HG03097 (cell line): ENCODE data around the gene TXNDC9.
"Not testable (repeated sequence)": the region's sequence is repeated elsewhere in the genome, so short reads cannot be mapped to it uniquely, and the experiment has no call there.

ENCODE experiments used
- ATAC-seq: cut with Tn5 transposase; IDR thresholded peaks from one replicate; pipeline ENCODE4 v1.9.1; 2021; ENCODE audit not compliant: unreplicated experiment, low FRiP score

TXNDC9 gene, protein sequence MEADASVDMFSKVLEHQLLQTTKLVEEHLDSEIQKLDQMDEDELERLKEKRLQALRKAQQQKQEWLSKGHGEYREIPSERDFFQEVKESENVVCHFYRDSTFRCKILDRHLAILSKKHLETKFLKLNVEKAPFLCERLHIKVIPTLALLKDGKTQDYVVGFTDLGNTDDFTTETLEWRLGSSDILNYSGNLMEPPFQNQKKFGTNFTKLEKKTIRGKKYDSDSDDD

DNA sequence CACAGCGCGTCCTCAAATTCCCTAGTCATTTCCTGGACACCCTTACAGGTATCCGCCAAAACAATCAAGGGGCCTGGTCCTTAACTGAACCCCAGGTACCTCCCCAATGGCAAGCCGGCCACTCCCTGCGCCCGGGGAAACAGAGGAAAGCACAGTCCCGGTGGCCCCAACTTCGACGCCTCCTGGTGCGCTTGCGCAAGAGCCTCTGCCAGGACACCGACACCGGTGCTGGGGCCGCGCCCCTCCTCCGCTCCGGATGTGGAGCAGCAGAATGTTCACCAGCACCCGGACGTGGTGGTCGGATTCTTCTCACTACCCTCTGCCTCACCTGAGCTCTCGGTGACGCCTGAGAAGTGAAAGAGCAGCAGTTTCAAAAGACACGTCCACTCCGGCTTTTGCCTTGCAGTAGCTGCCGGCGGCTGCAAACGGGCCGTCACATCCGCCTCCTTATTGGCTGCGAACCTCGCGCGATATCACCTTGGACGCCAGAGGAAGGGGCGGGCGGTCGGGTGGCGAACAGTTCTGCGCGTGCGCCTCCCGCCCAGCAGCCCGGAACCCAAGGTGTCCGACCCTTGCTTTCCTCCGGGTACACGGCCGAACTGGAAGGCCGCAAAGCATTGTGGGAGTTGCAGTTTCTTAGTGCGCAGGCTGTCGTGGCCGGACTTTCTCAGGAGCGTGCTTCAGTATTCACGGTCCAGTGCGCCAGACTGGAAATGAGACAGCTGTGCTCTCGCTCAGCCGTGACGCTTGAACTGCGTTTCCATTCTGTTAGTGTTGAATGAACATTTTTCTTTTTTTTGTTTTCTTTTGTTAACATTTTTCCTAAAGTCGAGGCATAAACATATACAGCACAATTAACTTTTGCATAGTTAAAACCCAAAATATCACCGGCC lies at the start of gene TXNDC9:
Gene TXNDC9 (minus strand): TSS at position 423 of the 893 bp plus-strand sequence. CDS start 3,123 bp downstream, outside the sequence.
- ATAC-seq = peak; percentile 66

DNA sequence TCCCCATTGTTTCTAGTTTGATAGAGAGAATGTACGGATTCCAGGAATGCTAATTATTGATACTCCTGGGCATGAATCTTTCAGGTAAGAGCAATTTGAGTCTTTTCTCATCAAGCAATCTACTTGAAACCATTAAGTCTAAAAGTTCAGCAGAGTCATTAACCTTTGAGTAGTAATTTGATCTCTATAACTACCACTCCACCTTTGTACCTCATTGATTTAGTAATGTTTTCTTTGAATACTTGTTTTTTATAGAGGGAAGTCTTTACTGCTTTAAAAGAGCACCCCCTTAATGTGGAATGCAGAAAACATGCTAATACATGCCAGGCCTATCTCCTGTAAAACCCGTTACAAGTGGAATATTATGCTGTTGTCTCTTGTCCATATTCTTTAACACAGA lies 46.0 kb upstream of the TXNDC9 start:
- ATAC-seq = no peak

DNA sequence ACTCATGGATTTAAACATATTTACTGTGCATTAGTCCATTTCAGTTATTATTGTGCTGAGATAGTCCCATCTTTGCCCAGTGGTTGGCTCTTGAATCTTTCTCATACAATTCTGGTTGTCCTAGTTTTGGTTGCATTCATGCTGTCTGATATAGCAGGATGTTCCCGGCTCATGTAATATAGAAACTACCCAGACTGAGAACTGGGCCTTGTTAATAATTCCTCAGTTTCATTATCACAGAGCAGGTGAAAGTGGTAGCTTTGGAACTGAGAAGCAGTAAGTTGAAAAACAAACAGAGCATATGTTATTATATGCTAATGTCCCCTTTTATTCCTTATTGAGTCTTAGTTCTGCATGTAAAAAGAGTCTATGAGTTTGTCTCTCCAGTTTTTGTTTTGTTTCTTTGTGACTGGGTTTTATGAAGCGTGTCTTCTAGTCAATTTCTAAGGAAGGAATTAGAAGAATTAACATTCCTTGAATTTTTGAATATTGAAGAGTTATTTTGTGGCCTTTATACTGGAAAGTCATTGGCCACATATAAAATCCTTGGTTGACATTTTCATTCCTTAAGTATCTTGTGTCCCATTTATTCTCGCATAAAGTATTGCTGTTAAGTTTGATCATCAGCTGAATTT lies 44.4 kb upstream of the TXNDC9 start:
- ATAC-seq = no peak

DNA sequence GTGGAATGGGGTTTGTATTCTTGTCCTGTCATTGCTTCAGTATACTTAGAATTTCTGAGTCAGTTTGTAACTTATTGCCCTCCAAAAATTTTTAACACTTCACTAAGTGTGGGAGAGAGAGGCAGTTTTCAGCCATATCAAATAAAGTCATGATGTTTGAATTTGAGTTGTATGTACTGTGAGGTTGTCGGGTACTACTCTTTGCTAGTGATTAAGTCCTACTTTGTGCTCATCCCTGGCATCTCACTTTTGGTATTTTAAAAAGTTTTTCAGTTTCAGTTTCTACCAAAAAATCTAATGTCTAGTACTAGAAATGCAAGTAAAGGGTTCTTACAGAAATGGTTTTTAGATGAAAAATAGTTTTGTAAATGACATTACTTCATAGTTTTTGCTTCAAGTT lies 41.7 kb upstream of the TXNDC9 start:
- ATAC-seq = no peak

DNA sequence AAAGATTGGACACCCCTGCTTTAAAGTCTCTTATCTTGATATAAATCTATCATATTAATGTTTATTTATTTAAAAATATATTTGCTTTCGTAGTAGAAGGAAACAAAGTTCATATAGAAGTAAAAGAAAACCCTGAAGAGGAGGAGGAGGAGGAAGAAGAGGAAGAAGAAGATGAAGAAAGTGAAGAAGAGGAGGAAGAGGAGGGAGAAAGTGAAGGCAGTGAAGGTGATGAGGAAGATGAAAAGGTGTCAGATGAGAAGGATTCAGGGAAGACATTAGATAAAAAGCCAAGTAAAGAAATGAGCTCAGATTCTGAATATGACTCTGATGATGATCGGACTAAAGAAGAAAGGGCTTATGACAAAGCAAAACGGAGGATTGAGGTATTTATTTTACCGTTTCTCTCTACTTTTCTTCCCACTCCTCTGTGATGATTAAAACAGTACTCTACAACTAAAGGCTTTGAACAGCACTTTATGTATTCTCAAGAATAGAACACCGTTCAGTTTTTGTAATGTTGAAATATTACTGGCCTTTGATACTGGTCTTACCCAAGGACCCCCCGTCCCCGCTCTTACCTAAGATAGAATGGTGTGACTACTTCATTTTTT lies 40.2 kb upstream of the TXNDC9 start:
- ATAC-seq = no peak

DNA sequence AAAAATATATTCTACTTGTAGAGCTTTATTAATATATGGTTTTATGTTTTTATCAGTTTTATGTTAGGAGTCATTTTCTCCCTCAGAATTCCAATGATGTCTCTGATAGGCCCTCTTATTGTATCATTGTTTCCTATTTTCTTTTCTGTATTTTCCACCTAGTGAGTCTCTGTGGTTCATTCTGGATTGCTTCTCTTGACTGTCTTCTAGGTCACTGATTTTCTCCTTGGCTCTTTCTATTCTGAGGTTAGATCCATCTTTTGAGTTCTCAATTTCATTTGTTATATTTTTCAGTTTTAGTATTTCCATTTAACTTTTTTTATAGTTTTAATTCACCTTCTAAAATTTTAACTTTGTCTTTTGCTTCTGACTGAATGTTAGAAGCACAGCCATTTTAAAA lies 38.6 kb upstream of the TXNDC9 start:
- ATAC-seq = no peak

DNA sequence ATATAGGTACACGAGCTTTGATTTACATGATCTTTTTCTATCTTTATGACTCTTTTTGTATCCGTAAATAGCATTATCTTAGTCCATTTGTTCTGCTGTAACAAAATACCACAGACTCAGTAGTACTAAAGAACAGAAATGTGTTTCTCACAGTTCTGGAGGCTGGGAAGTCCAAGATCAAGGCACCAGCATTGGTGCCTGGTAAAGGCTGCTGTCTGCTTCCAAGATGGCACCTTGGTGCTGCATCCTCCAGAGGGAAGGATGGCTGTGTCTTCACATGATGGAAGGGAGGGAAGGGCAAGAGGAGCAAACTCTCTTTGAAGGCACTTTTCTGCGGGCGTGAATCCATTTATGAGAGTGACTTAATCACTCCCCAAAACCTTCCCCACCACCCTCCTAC lies 37.0 kb upstream of the TXNDC9 start:
- ATAC-seq = no peak

DNA sequence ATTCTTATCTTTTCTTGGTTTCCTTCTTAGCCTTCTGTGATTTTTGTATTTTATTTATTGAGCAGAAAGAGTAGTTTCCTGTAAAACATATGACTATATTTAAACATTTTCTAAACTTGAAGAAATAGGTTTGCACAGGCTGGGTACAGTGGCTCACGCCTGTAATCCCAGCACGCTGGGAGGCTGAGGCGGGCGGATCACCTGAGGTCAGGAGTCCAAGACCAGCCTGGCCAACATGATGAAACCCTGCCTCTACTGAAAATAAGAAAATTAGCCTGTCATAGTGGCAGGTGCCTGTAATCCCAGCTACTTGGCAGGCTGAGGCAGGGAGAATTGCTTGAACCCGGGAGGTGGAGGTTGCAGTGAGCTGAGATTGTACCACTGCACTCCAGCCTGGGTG lies 32.7 kb upstream of the TXNDC9 start:
- ATAC-seq = not testable (repeated sequence)

DNA sequence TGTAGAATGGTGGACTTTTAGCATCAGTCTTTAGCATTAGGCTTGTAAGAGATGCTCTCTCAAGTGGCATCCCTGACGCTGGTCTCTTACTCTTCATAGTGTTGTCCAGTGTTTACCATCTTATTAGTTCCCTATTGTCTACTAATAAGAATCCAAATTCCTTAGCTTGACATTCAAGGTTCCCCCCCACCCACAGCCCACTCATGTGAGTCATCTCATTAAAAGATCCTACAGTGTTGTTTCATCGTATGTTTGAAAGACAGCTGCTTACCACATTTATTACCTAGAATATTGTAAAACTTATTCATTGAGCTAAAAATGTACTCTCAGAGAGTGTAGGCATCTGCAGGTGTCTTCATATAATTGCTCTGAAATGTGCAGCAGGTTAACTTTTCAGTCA lies 29.5 kb upstream of the TXNDC9 start:
- no peak for ATAC-seq

DNA sequence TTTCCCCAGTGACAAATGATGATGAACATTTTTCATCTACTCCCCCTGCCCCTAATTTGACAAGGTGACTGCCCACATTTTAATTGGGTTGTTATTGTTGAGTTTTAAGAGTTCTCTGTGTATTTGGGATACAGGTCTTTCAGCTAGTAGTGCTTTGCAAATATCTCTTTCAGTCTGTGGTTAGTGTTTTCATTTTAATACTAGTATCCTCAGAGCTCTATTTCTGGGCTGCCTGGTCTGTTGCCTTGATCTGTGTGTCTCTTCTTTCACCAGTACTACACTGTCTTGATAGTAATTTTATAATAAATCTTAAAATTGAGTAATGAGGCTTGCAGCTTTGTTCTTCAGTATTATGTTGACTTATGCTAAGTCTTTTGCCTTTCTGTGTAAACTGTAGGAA lies 20.7 kb upstream of the TXNDC9 start:
- no peak for ATAC-seq

DNA sequence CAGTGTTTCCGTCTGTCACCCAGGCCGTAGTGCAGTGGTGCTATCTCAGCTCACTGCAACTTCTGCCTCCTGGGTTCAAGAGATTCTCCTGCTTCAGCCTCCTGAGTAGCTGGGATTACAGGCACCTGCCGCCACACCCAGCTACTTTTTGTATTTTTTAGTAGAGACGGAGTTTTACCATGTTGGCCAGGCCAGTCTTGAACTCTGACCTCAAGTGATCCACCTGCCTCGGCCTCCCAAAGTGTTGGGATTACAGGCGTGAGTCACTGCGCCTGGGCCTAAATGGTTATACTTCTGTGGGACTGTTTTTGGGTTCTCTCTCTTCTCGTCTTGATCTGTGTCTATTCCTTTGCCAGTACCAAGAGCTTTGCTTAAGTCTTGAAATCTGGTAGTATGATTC lies 18.7 kb upstream of the TXNDC9 start:
- ATAC-seq = not testable (repeated sequence)

DNA sequence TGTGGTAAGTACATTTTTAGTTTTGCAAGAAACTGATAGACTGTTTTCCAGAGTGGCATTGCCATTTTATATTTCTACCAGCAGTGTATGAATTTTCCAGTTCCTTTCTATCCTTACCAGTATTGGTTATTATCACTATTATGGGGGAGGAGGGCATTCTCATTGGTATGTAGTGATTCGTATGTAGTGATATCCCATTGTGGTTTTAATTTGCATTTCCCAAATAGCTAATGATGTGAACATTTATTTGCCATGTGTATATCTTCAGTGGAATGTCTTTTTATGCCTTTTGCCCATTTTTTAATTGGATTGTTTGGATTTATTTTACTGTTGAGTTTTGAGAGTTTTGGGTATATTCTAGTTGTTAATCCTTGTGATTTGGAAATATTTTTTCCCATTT lies 17.9 kb upstream of the TXNDC9 start:
- ATAC-seq = no peak

DNA sequence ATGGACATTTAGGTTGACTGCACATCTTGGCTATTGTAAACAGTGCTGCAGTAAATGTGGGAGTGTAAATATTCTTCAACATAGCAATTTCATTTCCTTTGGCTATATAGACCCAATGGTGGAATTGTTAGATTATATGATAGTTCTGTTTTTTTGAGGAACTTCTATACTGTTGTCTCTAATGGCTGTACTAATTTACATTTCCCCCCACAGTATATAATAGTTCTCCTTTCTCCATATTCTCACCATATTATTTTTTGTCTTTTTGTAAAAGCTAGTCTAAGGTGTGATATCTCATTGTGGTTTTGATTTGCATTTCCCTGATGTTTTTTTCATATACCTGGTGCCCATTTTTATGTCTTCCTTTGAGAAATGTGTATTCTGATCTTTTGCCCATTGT lies 14.1 kb upstream of the TXNDC9 start:
- no peak for ATAC-seq

DNA sequence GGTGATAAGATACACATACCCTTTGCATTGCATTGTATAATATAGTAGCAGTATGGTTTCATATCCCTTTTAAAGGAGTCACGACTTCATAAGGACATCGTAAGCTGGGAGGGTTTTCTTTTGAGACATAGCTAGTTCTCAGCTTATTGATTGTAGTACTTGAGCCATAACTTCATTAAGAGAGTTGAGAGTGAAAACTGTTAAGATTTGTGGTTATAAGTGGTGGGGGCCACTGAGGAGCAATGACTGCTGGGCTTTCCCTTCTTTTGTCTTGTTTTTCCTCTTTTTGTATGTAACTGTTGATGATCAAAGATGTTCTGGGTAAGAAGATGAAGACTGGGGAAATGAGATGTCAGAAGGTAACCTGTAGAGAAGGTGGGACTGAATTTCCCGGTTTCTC lies 12.0 kb upstream of the TXNDC9 start:
- no peak for ATAC-seq

DNA sequence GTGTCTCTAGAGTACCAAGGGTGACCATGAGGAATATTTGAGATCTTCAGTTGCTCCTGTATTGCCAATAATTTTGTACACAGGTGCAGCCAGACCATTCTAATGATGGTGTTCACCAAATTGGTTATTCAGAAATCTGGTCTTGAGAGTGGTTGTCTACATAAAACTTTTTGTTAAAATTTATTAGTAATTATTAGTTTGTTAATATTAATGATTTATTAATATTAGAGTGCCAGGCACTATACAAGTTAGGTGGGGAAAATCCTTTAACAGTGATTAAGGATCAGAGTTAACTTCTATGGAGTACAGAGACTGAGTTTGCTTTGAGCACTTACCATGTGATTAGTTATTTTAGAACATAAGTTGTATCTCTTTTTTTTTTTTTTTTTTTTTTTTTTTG lies 10.1 kb upstream of the TXNDC9 start:
- no peak for ATAC-seq

DNA sequence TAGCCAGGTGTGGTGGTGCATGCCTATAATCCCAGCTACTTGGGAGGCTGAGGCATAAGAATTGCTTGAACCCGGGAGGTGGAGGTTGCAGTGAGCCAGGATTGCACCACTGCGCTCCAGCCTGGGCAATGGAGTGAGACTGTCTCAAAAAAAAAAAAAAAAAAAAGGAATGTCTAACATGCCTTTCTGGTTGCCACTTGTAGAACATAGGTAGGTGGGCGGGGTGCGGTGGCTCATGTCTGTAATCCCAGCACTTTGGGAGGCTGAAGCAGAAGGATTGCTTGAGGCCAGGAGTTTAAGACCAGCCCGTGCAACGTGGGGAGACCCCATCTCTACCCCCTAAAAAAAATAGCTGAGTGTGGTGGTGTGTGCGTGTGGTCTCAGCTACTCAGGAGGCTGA lies 9.3 kb upstream of the TXNDC9 start:
- ATAC-seq = not testable (repeated sequence)

DNA sequence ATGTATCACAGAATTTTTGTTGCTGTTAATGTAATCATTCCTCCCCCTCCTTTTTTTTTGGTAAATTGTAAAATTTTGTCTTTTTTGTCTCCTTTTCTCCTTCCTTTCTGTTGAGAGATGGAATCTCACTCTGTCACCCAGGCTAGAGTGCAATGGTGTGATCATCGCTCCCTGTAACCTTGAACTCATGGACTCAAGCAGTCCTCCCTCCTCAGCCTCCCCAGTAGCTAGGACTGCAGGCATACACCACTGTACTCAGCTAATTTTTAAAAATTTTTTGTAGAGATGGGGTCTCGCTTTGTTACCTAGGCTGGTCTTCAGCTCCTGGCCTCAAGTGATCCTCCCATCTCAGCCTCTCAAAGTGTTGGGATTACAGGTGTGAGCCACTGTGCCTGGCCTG lies 6.4 kb upstream of the TXNDC9 start:
- ATAC-seq = no peak

DNA sequence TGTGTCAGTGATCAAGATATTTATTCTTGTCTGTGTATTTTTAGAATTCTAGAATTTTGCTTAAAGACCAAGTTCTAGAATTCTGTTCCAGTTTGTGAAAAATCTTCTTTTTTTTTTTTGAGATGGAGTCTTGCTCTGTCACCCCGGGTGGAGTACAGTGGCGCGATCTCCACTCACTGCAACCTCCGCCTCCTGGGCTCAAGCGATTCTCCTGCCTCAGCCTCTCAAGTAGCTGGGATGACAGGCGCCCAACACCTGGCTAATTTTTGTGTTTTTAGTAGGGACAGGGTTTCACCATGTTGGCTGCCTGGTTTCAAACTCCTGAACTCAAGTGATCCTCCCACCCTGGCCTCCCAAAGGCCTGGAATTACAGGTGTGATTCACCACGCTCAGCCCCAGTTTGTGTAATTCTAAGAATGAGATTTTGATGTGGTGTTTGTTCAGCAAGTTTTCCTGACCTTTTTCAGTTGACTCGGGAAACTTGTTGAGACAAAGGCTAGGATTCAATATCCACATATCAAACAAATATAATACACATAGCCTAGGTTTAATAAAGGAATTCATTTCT lies 4.6 kb upstream of the TXNDC9 start:
- no peak for ATAC-seq

DNA sequence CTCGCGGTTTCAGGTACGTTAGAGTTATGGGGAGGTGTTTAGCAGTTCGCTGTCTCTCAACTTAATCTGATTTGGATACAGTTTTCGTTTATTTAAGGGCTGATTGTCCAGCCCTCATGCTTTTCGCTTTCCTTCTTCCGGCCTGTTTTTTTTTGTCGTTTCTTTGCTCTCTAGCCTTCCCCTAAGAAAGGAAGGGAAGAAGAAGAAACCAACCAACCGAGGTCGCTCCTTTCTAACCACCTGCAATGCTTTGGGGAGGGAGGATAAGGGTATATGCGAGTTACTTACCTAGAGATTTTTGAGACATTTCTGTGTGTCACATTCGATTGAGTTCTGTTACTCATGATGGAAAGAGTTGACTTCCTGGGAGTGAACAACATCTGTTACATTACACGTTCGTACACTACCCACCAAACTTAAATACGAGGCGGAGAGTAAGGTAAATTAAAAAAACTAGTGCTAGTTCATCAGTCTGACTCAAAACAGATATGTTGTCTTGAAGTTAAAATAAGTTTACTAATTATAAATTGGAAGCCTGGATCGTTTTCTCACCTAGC lies 2.0 kb upstream of the TXNDC9 start:
- no peak for ATAC-seq
